HG02678 (cell line): ENCODE data around the gene ZNRF2.

Source experiments
- ATAC-seq: cut with Tn5 transposase; IDR thresholded peaks from one replicate; pipeline ENCODE4 v1.9.1; 2021; ENCODE audit warnings: mild to moderate bottlenecking, moderate library complexity; ENCODE audit not compliant: unreplicated experiment

Gene ZNRF2

GRCh38 chr7:30396389-30396788 lies 112.0 kb downstream of the ZNRF2 start:
- no peak for ATAC-seq

- ATAC-seq, result no peak
Measured at GRCh38 chr7:30403477-30403876, 119.1 kb downstream of the ZNRF2 start.

DNA sequence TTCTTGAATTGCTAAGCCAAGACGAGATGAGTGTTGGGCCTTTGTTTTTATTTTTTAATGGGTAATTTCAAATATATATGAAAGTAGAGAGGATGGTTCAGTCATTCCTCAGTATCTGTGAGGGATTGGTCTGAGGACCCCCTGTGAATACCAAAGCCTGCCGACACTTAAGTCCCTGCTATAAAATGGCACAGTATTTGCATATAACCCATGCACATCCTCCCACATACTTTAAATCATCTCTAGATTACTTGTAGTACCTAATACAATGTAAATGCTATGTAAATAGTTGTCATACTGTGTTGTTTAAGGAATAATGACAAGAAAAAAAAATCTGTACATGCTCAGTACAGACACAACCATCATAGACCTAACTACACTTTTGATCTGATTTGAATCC lies 120.8 kb downstream of the ZNRF2 start:
- ATAC-seq, result no peak

GRCh38 chr7:30406664-30407425 lies 122.4 kb downstream of the ZNRF2 start:
- ATAC-seq, result no peak

GRCh38 chr7:30411173-30411572 lies 126.8 kb downstream of the ZNRF2 start:
- ATAC-seq, result no peak

DNA sequence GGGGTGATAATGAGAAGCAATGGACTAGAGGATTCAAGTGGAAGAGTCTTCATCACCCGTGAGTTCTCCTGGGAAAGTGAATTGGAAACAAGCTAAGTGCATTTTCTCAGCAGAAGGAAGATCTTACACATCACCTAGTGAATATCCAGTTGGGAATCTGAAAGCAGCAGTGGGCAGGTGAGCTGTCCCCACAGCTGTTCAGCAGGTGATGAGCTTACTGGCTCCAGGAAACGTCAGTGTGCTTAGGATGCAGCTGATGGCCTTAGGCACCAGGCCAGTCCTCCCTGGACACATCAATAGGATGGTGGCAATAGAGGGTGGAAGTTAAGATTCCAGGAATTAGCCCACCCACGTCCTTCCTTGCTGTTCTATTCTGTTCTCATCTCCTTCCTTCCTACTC lies 127.5 kb downstream of the ZNRF2 start:
- no peak for ATAC-seq

GRCh38 chr7:30412782-30413504 lies 128.5 kb downstream of the ZNRF2 start:
- ATAC-seq, result no peak

DNA sequence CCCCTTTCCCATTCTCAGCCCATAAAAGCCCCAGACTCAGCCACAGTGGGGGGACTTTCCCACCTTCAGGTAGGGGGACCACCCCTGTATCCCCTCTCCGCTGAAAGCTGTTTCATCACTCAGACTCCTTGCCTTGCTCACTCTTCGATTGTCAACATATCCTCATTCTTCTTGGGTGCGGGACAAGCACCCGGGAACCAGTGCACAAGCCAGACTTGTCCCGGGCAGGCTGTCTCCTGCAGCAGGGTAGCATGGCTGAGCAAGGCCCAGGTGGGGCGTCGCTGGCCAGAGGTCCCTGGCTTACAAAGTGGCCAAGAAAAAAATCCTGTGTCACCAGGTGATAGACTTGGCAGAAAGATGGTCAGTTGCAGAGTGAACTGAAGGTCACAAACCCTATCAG lies 129.5 kb downstream of the ZNRF2 start:
- no peak for ATAC-seq
